Mucosa of descending colon (tissue), 3 donors: ENCODE results near the gene KPTN. TPM values are rescaled to one million over a fixed set of nuclear protein-coding genes. Genes with fewer than 3 reads are reported as not detected.

Experiments
- ATAC-seq: fragments of 200-7000 bp; cut with Tn5 transposase; one replicate; pipeline ENCODE4 v1.9.1; 2020; ENCODE audit warnings: mild to moderate bottlenecking, moderate library complexity
- DNase-seq, 3 donors: peaks; one replicate each; pipeline ENCODE4 v3.0.0-alpha.2; 2020
- H3K36me3 ChIP-seq: fragments of 200-600 bp; one replicate; pipeline ENCODE4 v1.8.0; 2021; ENCODE audit warnings: low read depth, mild to moderate bottlenecking
- H3K4me1 ChIP-seq: fragments of 200-600 bp; one replicate; pipeline ENCODE4 v1.8.0; 2021; ENCODE audit warnings: low read depth, mild to moderate bottlenecking
- H3K4me3 ChIP-seq: fragments of 200-600 bp; one replicate; pipeline ENCODE4 v1.8.0; 2021; ENCODE audit warnings: mild to moderate bottlenecking
- H3K9me3 ChIP-seq: fragments of 200-600 bp; one replicate; pipeline ENCODE4 v1.8.0; 2021; ENCODE audit warnings: mild to moderate bottlenecking
- CTCF ChIP-seq: fragments of 200-600 bp; IDR thresholded peaks from one replicate; pipeline ENCODE4 v1.8.0; 2022; ENCODE audit warnings: antibody characterized with exemption, mild to moderate bottlenecking
- intact Hi-C, 2 donors: fragments of 100-400 bp; cut with DNase I in 1 of 2; cut with micrococcal nuclease in 1 of 2; formaldehyde crosslinking; loops; one replicate each; pipeline versions ENCODE4 v1.11.0 to v1.11.1; 2022; cut with DNase I, micrococcal nuclease
- total RNA-seq, 3 donors: library from RNA; stranded (reverse); fragmentation: NEBNext Ultra II Directional in 2 of 3; extraction: Animal tissue kit (Norgen Biotek cat#: 25700) in 2 of 3; gene quantifications; one replicate each; pipeline versions ENCODE4 v1.2.1 to v1.2.4, GENCODE V29; 2021 to 2023
- donor health status: DM: no; HTN: no; CAD: no; lungs with moderate emphysema.
- donor health status: DM: no; HTN: no; CAD: no.
- donor health status: DM: no; HTN: yes; CAD: no.

KPTN gene
- total RNA-seq, 3 donors from 2014 or later, result 5.5 to 8.9 (median 8.9) TPM

GRCh38 chr19:47469363-47469700 lies 14.7 kb downstream of the KPTN start:
- TF ChIP-seq CTCF, result no peak
- DNase-seq (no peak), ATAC-seq (no peak)
- H3K9me3 ChIP-seq, result no peaks in the 10 kb centered on the region
- no peaks in the 10 kb centered on the region for H3K4me1 ChIP-seq
- intact Hi-C loops, result no loop called here
- no peaks in the 10 kb centered on the region for H3K36me3 ChIP-seq
- no peak overlapping the region for H3K4me3 ChIP-seq

GRCh38 chr19:47467914-47468313 lies 16.1 kb downstream of the KPTN start:
- DNase-seq, result no peak
- no peak for TF ChIP-seq CTCF

GRCh38 chr19:47465957-47466356 lies 18.1 kb downstream of the KPTN start:
- no peak for TF ChIP-seq CTCF
- Histone ChIP-seq H3K9me3 (no peaks in the 10 kb centered on the region), H3K36me3 (no peaks in the 10 kb centered on the region), H3K4me3 (no peak overlapping the region), H3K4me1 (no peaks in the 10 kb centered on the region)
- intact Hi-C loops, result no loop called here
- DNase-seq, result no peak
- no peak for ATAC-seq

More at GRCh38 chr19:47467914-47468313, 16.1 kb downstream of the KPTN start:
- H3K4me1 ChIP-seq, result no peaks in the 10 kb centered on the region
- intact Hi-C loops, result no loop called here
- H3K9me3 ChIP-seq, result no peaks in the 10 kb centered on the region
- no peak for ATAC-seq
- no peak overlapping the region for H3K4me3 ChIP-seq
- H3K36me3 ChIP-seq, result no peaks in the 10 kb centered on the region

GRCh38 chr19:47464675-47465419 lies 19.2 kb downstream of the KPTN start:
- DNase-seq (no peak), ATAC-seq (no peak)
- no peaks in the 10 kb centered on the region for H3K4me1 ChIP-seq
- no peaks in the 10 kb centered on the region for H3K36me3 ChIP-seq
- no peak overlapping the region for H3K4me3 ChIP-seq
- H3K9me3 ChIP-seq, result no peaks in the 10 kb centered on the region
- no peak for TF ChIP-seq CTCF
- intact Hi-C loops, result no loop called here

- no peaks in the 10 kb centered on the region for H3K9me3 ChIP-seq
- intact Hi-C loops, result no loop called here
- no peaks in the 10 kb centered on the region for H3K36me3 ChIP-seq
- no peak for TF ChIP-seq CTCF
- DNase-seq (no peak), ATAC-seq (no peak)
- H3K4me3 ChIP-seq, result no peak overlapping the region
- peaks cover 7% of the 10 kb centered on the region for H3K4me1 ChIP-seq
Measured at GRCh38 chr19:47461876-47462275, 22.1 kb downstream of the KPTN start.

- intact Hi-C loops, result no loop called here
- H3K4me1 ChIP-seq, result peaks cover 7% of the 10 kb centered on the region
- no peaks in the 10 kb centered on the region for H3K9me3 ChIP-seq
- ATAC-seq, result no peak
- DNase-seq, result no peak
- no peak for TF ChIP-seq CTCF
- no peaks in the 10 kb centered on the region for H3K36me3 ChIP-seq
- no peak overlapping the region for H3K4me3 ChIP-seq
Measured at GRCh38 chr19:47459477-47459876, 24.5 kb downstream of the KPTN start.
